ENCODE results near the gene FZD10.

DNA sequence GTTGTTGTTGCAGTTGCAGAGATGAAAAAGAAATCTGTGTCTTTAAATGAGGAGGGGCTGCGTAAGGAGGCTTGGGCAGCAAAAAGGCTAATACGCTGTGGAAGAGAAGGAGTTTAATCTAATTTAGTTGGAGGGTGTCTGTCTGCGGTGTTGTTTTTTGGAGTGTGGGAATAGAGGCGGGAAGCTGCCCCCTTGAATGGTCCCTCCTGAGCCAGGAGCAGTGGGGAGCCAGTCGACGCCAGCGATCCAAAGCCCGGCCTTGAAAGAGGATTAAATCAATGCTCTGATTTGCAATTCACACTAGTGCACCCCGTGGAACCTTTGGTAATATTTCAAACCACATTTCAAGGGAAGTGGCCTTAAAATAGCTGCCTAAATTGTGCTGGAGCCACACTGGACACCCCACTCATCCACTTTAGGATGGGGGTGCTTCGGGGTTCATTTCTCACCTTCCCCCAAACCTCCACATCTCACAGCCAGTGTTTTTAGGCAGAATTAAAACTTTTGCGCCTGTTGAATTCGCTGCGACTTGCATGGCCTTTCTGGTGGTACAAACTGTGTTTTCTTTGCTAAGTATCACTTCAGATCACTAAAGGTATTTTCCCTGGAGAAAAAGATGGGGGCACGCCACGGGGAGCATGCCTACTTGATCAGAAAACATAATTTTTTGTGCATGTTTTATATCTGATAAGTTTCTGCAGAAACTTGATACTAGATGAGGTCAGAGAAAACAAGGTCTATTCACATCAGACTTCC is 4.1 kb upstream of the FZD10 start:
- TF ChIP-seq, protein P1, sequence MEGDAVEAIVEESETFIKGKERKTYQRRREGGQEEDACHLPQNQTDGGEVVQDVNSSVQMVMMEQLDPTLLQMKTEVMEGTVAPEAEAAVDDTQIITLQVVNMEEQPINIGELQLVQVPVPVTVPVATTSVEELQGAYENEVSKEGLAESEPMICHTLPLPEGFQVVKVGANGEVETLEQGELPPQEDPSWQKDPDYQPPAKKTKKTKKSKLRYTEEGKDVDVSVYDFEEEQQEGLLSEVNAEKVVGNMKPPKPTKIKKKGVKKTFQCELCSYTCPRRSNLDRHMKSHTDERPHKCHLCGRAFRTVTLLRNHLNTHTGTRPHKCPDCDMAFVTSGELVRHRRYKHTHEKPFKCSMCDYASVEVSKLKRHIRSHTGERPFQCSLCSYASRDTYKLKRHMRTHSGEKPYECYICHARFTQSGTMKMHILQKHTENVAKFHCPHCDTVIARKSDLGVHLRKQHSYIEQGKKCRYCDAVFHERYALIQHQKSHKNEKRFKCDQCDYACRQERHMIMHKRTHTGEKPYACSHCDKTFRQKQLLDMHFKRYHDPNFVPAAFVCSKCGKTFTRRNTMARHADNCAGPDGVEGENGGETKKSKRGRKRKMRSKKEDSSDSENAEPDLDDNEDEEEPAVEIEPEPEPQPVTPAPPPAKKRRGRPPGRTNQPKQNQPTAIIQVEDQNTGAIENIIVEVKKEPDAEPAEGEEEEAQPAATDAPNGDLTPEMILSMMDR (IDR thresholded peaks at IDR 0.05; ENCODE audit: low read length), result no peak
- TF ChIP-seq EZH2 (optimal IDR thresholded peaks at IDR 0.05; ENCODE audit: low read depth, low read length), result no peak
- TF ChIP-seq EZH2phosphoT487 (IDR thresholded peaks at IDR 0.05; ENCODE audit: low read length), result no peak

Data from MM.1S (cell line).